B cell (primary cell): Measurements from ENCODE around the gene TGFBR3L. TPM values are rescaled to one million over a fixed set of nuclear protein-coding genes. Genes with fewer than 3 reads are reported as not detected.
A peak's percentile ranks its signal among the peaks of the same experiment; 100 is the strongest.

ENCODE experiments used
- ATAC-seq: fragments of 200-7000 bp; cut with Tn5 transposase; one replicate; pipeline ENCODE4 v1.10.0; 2021; ENCODE audit warnings: low read depth, mild to moderate bottlenecking, moderate number of reproducible peaks, moderate library complexity
- CTCF ChIA-PET: fragments of 350-600 bp; sonication (Branson Sonifier 250); formaldehyde crosslinking; loops from one replicate; lab custom pipeline; 2021; ENCODE audit warnings: antibody characterized with exemption, inconsistent platforms; lab: Charles Lee
- POLR2A ChIA-PET: fragments of 350-600 bp; sonication (Branson Sonifier 250); formaldehyde crosslinking; loops from one replicate; lab custom pipeline; 2021; ENCODE audit warnings: antibody characterized with exemption; lab: Charles Lee
- DNase-seq: peaks from one replicate; pipeline ENCODE4 v3.0.0; 2013
- H2AFZ ChIP-seq: 2 replicates; pipeline ENCODE4 v1.6.1; 2012; ENCODE audit warnings: mild to moderate bottlenecking, low read depth, low read length; ENCODE audit not compliant: insufficient read depth, poor library complexity, severe bottlenecking
- H3K27ac ChIP-seq, 2 donors: 1 replicate in 1 of 2; 2 replicates in 1 of 2; pipeline ENCODE4 v1.5.1; 2012 to 2013; ENCODE audit warnings: low read length in 2 of 2, mild to moderate bottlenecking in 2 of 2, moderate library complexity in 1 of 2
- H3K27me3 ChIP-seq, 4 experiments: fragments of 200-600 bp in 1 of 4; sonication (generic) in 1 of 4; replicated peaks in 1 of 4; 1 replicate in 2 of 4; 2 replicates in 2 of 4; pipeline versions ENCODE4 v1.6.1 to v1.7.0; 2013 to 2016; ENCODE audit warnings: low read length in 3 of 4, mild to moderate bottlenecking in 2 of 4, mixed read lengths in 1 of 4, moderate library complexity in 1 of 4; ENCODE audit not compliant: insufficient read depth in 4 of 4, control insufficient read depth in 3 of 4; ENCODE audit errors: control extremely low read depth in 1 of 4
- H3K36me3 ChIP-seq, 2 experiments: replicated peaks in 1 of 2; 1 replicate in 1 of 2; 2 replicates in 1 of 2; pipeline versions ENCODE4 v1.6.1 to v1.7.1; 2013; ENCODE audit warnings: low read length in 1 of 2; ENCODE audit not compliant: insufficient read depth in 2 of 2, control insufficient read depth in 1 of 2; ENCODE audit errors: control extremely low read depth in 1 of 2, extremely low read depth in 1 of 2
- H3K4me1 ChIP-seq, 2 donors: fragments of 200-600 bp in 1 of 2; sonication (generic) in 1 of 2; 1 replicate in 1 of 2; 2 replicates in 1 of 2; pipeline versions ENCODE4 v1.5.1 to v1.6.1; 2013 to 2017; ENCODE audit warnings: low read length in 2 of 2; ENCODE audit not compliant: control insufficient read depth in 2 of 2, insufficient read depth in 2 of 2
- H3K4me2 ChIP-seq: replicated peaks from 2 replicates; pipeline ENCODE3; 2012; ENCODE audit warnings: mild to moderate bottlenecking, low read depth, low read length; ENCODE audit not compliant: poor library complexity, severe bottlenecking
- H3K4me3 ChIP-seq, 5 experiments: fragments of 200-600 bp in 1 of 5; sonication (generic) in 1 of 5; 1 replicate in 3 of 5; 2 replicates in 2 of 5; pipeline versions ENCODE4 v1.5.1 to v1.7.0; 2011 to 2016; ENCODE audit warnings: low read length in 4 of 5, mild to moderate bottlenecking in 4 of 5, low read depth in 2 of 5, control low read depth in 1 of 5, moderate library complexity in 1 of 5; ENCODE audit not compliant: insufficient read depth in 1 of 5; ENCODE audit errors: control extremely low read depth in 1 of 5, extremely low read depth in 1 of 5
- H3K79me2 ChIP-seq: fragments of 200-600 bp; sonication (generic); one replicate; pipeline ENCODE4 v1.6.0; 2016; ENCODE audit warnings: low read length; ENCODE audit not compliant: control insufficient read depth, insufficient read depth
- H3K9ac ChIP-seq: fragments of 200-600 bp; sonication (generic); 2 replicates; pipeline ENCODE4 v1.6.1; 2017; ENCODE audit warnings: mild to moderate bottlenecking, low read length, moderate library complexity
- H3K9me3 ChIP-seq, 3 donors: one replicate each; pipeline versions ENCODE4 v1.6.1 to v1.7.1; 2013; ENCODE audit warnings: low read length in 2 of 3; ENCODE audit not compliant: control insufficient read depth in 2 of 3, insufficient read depth in 1 of 3; ENCODE audit errors: control extremely low read depth in 1 of 3
- H4K20me1 ChIP-seq: 2 replicates; pipeline ENCODE4 v1.6.0; 2012; ENCODE audit warnings: mild to moderate bottlenecking, low read length; ENCODE audit not compliant: insufficient read depth, control insufficient read depth, poor library complexity, severe bottlenecking
- H3K27ac Mint-ChIP-seq: one replicate; pipeline ENCODE4 v1.8.0; 2021; ENCODE audit warnings: mixed read lengths
- H3K27me3 Mint-ChIP-seq: one replicate; pipeline ENCODE4 v1.8.0; 2021; ENCODE audit warnings: mixed read lengths
- H3K4me1 Mint-ChIP-seq: one replicate; pipeline ENCODE4 v1.8.0; 2021; ENCODE audit warnings: mixed read lengths
- H3K4me3 Mint-ChIP-seq: one replicate; pipeline ENCODE4 v1.8.0; 2021; ENCODE audit warnings: mixed read lengths
- H3K9me3 Mint-ChIP-seq: one replicate; pipeline ENCODE4 v1.8.0; 2022; ENCODE audit warnings: mixed read lengths; ENCODE audit not compliant: insufficient read depth
- EZH2 ChIP-seq: IDR thresholded peaks from 2 replicates; pipeline ENCODE4 v1.6.1; 2012; ENCODE audit warnings: borderline replicate concordance, low read depth, mild to moderate bottlenecking, moderate library complexity, low read length; ENCODE audit not compliant: insufficient read depth, poor library complexity, severe bottlenecking
- WGBS: methylation state at CpG from one replicate; pipeline ENCODE4 v1.1.5; 2013; ENCODE audit warnings: missing lambda C conversion rate; ENCODE audit not compliant: insufficient coverage; 5-methylcytosine and 5-hydroxymethylcytosine counted together
- intact Hi-C: fragments of 100-400 bp; cut with micrococcal nuclease; formaldehyde crosslinking; loops from one replicate; pipeline ENCODE4 v1.10.0; 2022
- polyA plus RNA-seq: library from polyadenylated mRNA; depleted of rRNA; stranded (reverse); fragments of >200 nt; gene quantifications from 2 replicates; pipeline ENCODE4 v1.2.3, GENCODE V29; 2012
- total RNA-seq, 2 donors: library from RNA; stranded (reverse); fragments of 120-200 nt in 1 of 2; gene quantifications; 1 replicate in 1 of 2; 2 replicates in 1 of 2; pipeline versions ENCODE4 v1.2.3 to v1.2.4, GENCODE V29; 2013 to 2022
- TF ChIP-seq, protein P1 (sequence below): fragments of 200-600 bp; IDR thresholded peaks from one replicate; pipeline ENCODE4 v1.8.0; 2022; ENCODE audit warnings: antibody characterized with exemption, mild to moderate bottlenecking

Gene TGFBR3L
- total and polyA plus RNA-seq, 2 donors (not counting 1 experiment from before 2014, with no cell fraction given): 0.21 to 0.22 TPM

DNA sequence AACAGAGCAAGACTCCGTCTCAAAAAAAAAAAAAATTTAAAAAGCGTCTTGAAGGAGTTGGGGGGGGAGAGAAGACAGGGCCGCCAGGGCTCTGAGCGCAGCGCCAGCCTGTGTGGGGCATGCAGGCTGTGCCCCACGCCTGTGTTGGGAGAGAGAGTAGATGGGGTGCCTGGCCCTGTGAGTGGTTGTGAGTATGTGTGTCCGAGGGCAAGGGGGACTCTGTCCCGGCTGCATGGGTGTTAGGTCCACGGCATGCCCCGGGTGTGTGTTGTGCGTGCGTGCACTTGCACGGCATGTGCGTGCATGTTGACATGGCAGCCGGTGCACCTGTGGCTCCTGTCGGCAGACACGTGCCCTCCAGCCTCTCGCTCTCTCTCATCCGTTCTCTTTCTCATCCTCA is 7.5 kb upstream of the TGFBR3L start:
- ChIA-PET POLR2A (no interaction called here), CTCF (no interaction called here)
- Histone ChIP-seq H3K27ac (no peak overlapping the region), H3K4me2 (no peak overlapping the region), H3K9me3 (peaks cover 0 to 7% (median 0%) of the 10 kb centered on the region in 3 donors), H3K4me3 (no peak overlapping the region), H2AFZ (no peak overlapping the region), H3K4me1 (peaks cover 20 to 21% of the 10 kb centered on the region in 2 donors), H3K79me2 (peaks cover 48% of the 10 kb centered on the region), H4K20me1 (peaks cover 80% of the 10 kb centered on the region), H3K36me3 (peaks cover 2 to 39% of the 10 kb centered on the region in 2 experiments), H3K9ac (no peak overlapping the region), H3K27me3 (no peaks in the 10 kb centered on the region)
- Mint-ChIP-seq H3K27me3 (no peaks in the 10 kb centered on the region), H3K4me1 (peaks cover 29% of the 10 kb centered on the region), H3K9me3 (no peaks in the 10 kb centered on the region), H3K27ac (no peak overlapping the region), H3K4me3 (no peak overlapping the region)
- peak; percentile 21 for DNase-seq
- intact Hi-C loops: no loop called here
- ATAC-seq: no peak
- 97% methylated on average over 19 of the region's 19 CpGs for WGBS
- TF ChIP-seq, protein P1, sequence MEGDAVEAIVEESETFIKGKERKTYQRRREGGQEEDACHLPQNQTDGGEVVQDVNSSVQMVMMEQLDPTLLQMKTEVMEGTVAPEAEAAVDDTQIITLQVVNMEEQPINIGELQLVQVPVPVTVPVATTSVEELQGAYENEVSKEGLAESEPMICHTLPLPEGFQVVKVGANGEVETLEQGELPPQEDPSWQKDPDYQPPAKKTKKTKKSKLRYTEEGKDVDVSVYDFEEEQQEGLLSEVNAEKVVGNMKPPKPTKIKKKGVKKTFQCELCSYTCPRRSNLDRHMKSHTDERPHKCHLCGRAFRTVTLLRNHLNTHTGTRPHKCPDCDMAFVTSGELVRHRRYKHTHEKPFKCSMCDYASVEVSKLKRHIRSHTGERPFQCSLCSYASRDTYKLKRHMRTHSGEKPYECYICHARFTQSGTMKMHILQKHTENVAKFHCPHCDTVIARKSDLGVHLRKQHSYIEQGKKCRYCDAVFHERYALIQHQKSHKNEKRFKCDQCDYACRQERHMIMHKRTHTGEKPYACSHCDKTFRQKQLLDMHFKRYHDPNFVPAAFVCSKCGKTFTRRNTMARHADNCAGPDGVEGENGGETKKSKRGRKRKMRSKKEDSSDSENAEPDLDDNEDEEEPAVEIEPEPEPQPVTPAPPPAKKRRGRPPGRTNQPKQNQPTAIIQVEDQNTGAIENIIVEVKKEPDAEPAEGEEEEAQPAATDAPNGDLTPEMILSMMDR: no peak
- TF ChIP-seq EZH2: no peak

DNA sequence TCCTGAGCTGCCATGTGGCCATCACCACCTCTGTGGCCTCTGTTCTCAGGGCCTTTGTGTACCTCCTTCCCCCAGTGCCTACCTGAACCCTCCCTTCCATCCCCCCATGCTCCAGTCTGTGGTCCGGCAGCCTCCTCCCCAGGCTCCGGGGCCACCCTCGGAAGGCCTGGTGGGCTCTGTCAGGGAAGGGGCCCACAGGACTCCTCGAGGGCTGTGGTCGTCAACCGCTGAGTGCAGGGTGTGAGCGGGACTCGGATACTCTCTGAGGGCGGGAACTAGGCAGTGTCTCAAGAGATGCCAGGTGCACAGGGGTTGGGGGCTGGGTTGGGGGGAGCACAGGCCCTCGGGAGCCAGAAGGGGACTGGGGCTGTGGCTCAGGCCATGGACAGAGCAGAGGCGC is 7.1 kb upstream of the TGFBR3L start:
- TF ChIP-seq EZH2: no peak
- TF ChIP-seq, protein P1: no peak
- intact Hi-C loops: no loop called here
- Histone ChIP-seq H3K4me1 (peaks cover 19% of the 10 kb centered on the region in 2 donors), H3K27ac (no peak overlapping the region), H3K4me3 (no peak overlapping the region), H3K27me3 (no peaks in the 10 kb centered on the region), H3K9ac (no peak overlapping the region), H4K20me1 (peaks cover 81% of the 10 kb centered on the region), H3K36me3 (peaks cover 3 to 41% of the 10 kb centered on the region in 2 experiments), H3K9me3 (peaks cover 0 to 7% (median 0%) of the 10 kb centered on the region in 3 donors), H2AFZ (no peak overlapping the region), H3K4me2 (no peak overlapping the region), H3K79me2 (peaks cover 47% of the 10 kb centered on the region)
- 92% methylated on average over 8 of the region's 11 CpGs for WGBS
- no peak for ATAC-seq
- Mint-ChIP-seq H3K27ac (no peak overlapping the region), H3K9me3 (no peaks in the 10 kb centered on the region), H3K4me1 (peaks cover 28% of the 10 kb centered on the region), H3K27me3 (no peaks in the 10 kb centered on the region), H3K4me3 (no peak overlapping the region)
- ChIA-PET POLR2A (no interaction called here), CTCF (interaction anchor here (1.3 kb wide), 1 partner anchor 10 kb away, joined by 3 read pairs; no protein-coding TSS in a partner anchor)
- no peak for DNase-seq
